Neural crest cell (in vitro differentiated cells): ENCODE measurements around the gene PRCC. TPM values are rescaled to one million over a fixed set of nuclear protein-coding genes. Genes with fewer than 3 reads are reported as not detected.

Experiments
- DNase-seq: peaks from one replicate; pipeline ENCODE4 v3.0.0; 2021; ENCODE audit warnings: low read depth, mixed read lengths, low spot score
- H3K27ac Mint-ChIP-seq: one replicate; pipeline ENCODE4 v1.8.0; 2021; ENCODE audit warnings: mild to moderate bottlenecking, mixed read lengths; ENCODE audit not compliant: unreplicated experiment
- H3K27me3 Mint-ChIP-seq: 2 replicates; pipeline ENCODE4 v1.8.0; 2021; ENCODE audit warnings: low read depth, mild to moderate bottlenecking, mixed read lengths
- H3K36me3 Mint-ChIP-seq: 2 replicates; pipeline ENCODE4 v1.8.0; 2021; ENCODE audit warnings: low read depth, mild to moderate bottlenecking, mixed read lengths
- H3K4me1 Mint-ChIP-seq: 2 replicates; pipeline ENCODE4 v1.8.0; 2021; ENCODE audit warnings: mixed read lengths
- H3K4me3 Mint-ChIP-seq: one replicate; pipeline ENCODE4 v1.8.0; 2021; ENCODE audit warnings: mild to moderate bottlenecking, mixed read lengths
- H3K9me3 Mint-ChIP-seq: 2 replicates; pipeline ENCODE4 v1.8.0; 2021; ENCODE audit warnings: mixed read lengths
- CTCF ChIP-seq: fragments of 200-600 bp; sonication (generic); conservative IDR thresholded peaks from 2 replicates; pipeline ENCODE4 v1.5.0; 2021; ENCODE audit warnings: antibody characterized with exemption, mild to moderate bottlenecking
- total RNA-seq: library from RNA; stranded (reverse); gene quantifications from 2 replicates; pipeline ENCODE4 v1.2.1, GENCODE V29; 2021

Gene PRCC
- total RNA-seq, 1 donor from 2014 or later = 99.8 TPM

DNA sequence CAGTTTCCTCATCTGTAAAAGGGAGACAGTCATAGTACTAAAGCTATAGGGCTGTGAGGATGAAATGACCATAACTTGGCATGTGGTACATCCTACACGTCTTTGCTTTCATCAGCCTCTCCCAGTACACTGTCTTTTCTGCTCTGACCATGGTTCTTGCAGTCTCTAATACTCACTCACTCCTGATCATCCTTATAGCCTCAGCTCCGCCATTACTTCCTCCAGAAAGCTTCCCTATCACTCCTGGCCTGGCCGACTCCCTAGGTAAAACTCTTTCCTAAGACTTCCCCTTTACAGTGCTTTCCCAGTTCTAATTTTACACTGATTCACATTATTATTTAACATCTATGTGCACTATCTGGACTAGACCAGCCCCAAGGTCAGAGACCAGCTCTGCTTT is 21.5 kb upstream of the PRCC start:
- DNase-seq = no peak
- Mint-ChIP-seq H3K4me1 (peaks cover 65% of the 10 kb centered on the region), H3K27me3 (no peaks in the 10 kb centered on the region), H3K27ac (peak overlapping the region; percentile 81), H3K36me3 (peaks cover 10% of the 10 kb centered on the region), H3K9me3 (no peaks in the 10 kb centered on the region), H3K4me3 (peak overlapping the region; percentile 95)
- no peak for TF ChIP-seq CTCF

DNA sequence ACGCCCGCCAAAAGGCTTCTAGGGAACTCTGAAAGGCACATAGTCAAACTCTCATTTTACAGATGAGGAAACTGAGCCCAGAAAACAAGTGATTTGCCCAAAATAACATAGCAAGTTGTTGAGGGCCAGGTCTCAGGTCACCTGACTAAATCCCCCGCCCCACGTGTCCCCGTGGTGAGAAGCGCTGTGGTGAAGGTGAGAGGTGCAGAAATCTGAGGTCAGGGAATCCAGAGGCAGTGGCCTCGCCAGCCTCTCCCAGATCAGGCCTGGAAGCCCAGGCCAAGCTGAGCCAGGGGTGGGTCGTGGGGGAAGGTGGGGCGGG is 21.0 kb upstream of the PRCC start:
- TF ChIP-seq CTCF = no peak
- H3K9me3 Mint-ChIP-seq = no peaks in the 10 kb centered on the region
- peak overlapping the region; percentile 100 for H3K27ac Mint-ChIP-seq
- H3K4me1 Mint-ChIP-seq = peaks cover 60% of the 10 kb centered on the region
- DNase-seq = no peak
- H3K36me3 Mint-ChIP-seq = peaks cover 8% of the 10 kb centered on the region
- no peaks in the 10 kb centered on the region for H3K27me3 Mint-ChIP-seq
- H3K4me3 Mint-ChIP-seq = peak overlapping the region; percentile 95

- H3K4me1 Mint-ChIP-seq = peaks cover 56% of the 10 kb centered on the region
- H3K9me3 Mint-ChIP-seq = no peaks in the 10 kb centered on the region
- DNase-seq = peak; percentile 74
- H3K4me3 Mint-ChIP-seq = peak overlapping the region; percentile 95
- H3K36me3 Mint-ChIP-seq = peaks cover 8% of the 10 kb centered on the region
- H3K27ac Mint-ChIP-seq = peak overlapping the region; percentile 100
- no peaks in the 10 kb centered on the region for H3K27me3 Mint-ChIP-seq
- TF ChIP-seq CTCF = peak; percentile 46
Measured at GRCh38 chr1:156746728-156747631, 20.4 kb upstream of the PRCC start.

GRCh38 chr1:156747742-156748669 is 19.3 kb upstream of the PRCC start:
- TF ChIP-seq CTCF = no peak
- peak overlapping the region; percentile 94 for H3K4me3 Mint-ChIP-seq
- DNase-seq = no peak
- H3K9me3 Mint-ChIP-seq = no peaks in the 10 kb centered on the region
- H3K27ac Mint-ChIP-seq = peak overlapping the region; percentile 97
- H3K4me1 Mint-ChIP-seq = peaks cover 62% of the 10 kb centered on the region
- H3K27me3 Mint-ChIP-seq = no peaks in the 10 kb centered on the region
- peaks cover 8% of the 10 kb centered on the region for H3K36me3 Mint-ChIP-seq

GRCh38 chr1:156748670-156749418 is 18.5 kb upstream of the PRCC start:
- Mint-ChIP-seq H3K27ac (peak overlapping the region; percentile 97), H3K4me3 (peak overlapping the region; percentile 94), H3K9me3 (no peaks in the 10 kb centered on the region), H3K27me3 (no peaks in the 10 kb centered on the region), H3K36me3 (peaks cover 8% of the 10 kb centered on the region), H3K4me1 (peaks cover 64% of the 10 kb centered on the region)
- no peak for DNase-seq
- TF ChIP-seq CTCF = no peak
